ENCODE measurements around the gene RFK. TPM values are rescaled to one million over a fixed set of nuclear protein-coding genes. Genes with fewer than 3 reads are reported as not detected.

Gene RFK
- total RNA-seq, 1 experiment from 2014 or later: 33.2 TPM

DNA sequence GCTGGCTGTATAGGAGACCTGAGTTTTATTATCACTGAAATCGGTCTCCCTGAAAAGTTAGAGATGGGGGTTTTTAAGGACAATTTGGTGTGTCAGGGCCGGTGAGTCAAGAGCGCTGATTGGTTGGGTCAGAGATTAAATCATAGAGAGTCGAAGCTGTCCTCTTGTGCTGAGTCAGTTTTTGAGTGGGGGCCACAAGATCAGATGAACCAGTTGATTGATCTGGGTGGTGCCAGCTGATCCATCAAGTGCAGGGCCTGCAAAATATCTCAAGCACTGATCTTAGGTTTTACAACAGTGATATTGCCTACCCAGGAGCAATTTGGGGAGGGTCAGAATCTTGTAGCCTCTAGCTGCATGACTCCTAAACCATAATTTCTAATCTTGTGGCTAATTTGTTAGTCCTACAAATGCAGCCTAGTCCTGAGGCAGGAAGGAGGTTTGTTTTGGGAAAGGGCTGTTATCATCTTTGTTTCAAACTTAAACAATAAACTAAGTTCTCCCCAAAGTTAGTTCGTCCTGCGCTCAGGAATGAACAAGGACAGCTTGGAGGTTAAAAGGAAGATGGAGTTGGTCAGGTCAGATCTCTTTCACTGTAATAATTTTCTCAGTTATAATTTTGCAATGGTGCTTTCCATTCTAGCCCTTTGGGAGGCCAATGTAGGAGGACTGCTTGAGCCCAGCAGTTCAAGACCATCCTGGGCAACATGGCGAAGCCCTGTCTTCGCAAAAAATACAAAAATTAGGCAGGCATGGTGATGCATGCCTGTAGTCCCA lies 31.6 kb upstream of the RFK start:
- DNase-seq (ENCODE audit: low read depth, low spot score): no peak
- Histone ChIP-seq H3K36me3 (ENCODE audit: control insufficient read depth, insufficient read depth, low read length) (no peaks in the 10 kb centered on the region), H3K27ac (ENCODE audit: low read length) (no peak overlapping the region), H3K27me3 (ENCODE audit: control insufficient read depth, insufficient read depth, low read length) (no peaks in the 10 kb centered on the region), H3K4me3 (ENCODE audit: low read depth in 2 of 2, low read length in 2 of 2) (no peak overlapping the region), H3K4me1 (ENCODE audit: control insufficient read depth, insufficient read depth, low read length) (no peaks in the 10 kb centered on the region), H3K9me3 (ENCODE audit: control insufficient read depth, insufficient read depth, low read depth, low read length) (no peaks in the 10 kb centered on the region)
- ChIA-PET CTCF (no interaction called here), POLR2A (no interaction called here)
- intact Hi-C loops (cut with micrococcal nuclease; ENCODE audit: unreplicated experiment) (no loop called here), in situ Hi-C loops (cut with HindIII; ENCODE audit: low pct_unique_long_range_greater_than_20kb, low sequenced_read_pairs) (no loop called here)
- ATAC-seq: no peak
- TF ChIP-seq, protein P1, sequence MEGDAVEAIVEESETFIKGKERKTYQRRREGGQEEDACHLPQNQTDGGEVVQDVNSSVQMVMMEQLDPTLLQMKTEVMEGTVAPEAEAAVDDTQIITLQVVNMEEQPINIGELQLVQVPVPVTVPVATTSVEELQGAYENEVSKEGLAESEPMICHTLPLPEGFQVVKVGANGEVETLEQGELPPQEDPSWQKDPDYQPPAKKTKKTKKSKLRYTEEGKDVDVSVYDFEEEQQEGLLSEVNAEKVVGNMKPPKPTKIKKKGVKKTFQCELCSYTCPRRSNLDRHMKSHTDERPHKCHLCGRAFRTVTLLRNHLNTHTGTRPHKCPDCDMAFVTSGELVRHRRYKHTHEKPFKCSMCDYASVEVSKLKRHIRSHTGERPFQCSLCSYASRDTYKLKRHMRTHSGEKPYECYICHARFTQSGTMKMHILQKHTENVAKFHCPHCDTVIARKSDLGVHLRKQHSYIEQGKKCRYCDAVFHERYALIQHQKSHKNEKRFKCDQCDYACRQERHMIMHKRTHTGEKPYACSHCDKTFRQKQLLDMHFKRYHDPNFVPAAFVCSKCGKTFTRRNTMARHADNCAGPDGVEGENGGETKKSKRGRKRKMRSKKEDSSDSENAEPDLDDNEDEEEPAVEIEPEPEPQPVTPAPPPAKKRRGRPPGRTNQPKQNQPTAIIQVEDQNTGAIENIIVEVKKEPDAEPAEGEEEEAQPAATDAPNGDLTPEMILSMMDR (IDR thresholded peaks at IDR 0.05): no peak
- TF ChIP-seq TCF7L2 (IDR thresholded peaks at IDR 0.05; ENCODE audit: low read depth, low read length) (no peak), POLR2AphosphoS5 (IDR thresholded peaks at IDR 0.05; ENCODE audit: low read depth, low read length) (no peak), SIN3A (IDR thresholded peaks at IDR 0.05; ENCODE audit: borderline replicate concordance, insufficient read depth, low read depth, low read length) (no peak)
- TF ChIP-seq, protein P2, sequence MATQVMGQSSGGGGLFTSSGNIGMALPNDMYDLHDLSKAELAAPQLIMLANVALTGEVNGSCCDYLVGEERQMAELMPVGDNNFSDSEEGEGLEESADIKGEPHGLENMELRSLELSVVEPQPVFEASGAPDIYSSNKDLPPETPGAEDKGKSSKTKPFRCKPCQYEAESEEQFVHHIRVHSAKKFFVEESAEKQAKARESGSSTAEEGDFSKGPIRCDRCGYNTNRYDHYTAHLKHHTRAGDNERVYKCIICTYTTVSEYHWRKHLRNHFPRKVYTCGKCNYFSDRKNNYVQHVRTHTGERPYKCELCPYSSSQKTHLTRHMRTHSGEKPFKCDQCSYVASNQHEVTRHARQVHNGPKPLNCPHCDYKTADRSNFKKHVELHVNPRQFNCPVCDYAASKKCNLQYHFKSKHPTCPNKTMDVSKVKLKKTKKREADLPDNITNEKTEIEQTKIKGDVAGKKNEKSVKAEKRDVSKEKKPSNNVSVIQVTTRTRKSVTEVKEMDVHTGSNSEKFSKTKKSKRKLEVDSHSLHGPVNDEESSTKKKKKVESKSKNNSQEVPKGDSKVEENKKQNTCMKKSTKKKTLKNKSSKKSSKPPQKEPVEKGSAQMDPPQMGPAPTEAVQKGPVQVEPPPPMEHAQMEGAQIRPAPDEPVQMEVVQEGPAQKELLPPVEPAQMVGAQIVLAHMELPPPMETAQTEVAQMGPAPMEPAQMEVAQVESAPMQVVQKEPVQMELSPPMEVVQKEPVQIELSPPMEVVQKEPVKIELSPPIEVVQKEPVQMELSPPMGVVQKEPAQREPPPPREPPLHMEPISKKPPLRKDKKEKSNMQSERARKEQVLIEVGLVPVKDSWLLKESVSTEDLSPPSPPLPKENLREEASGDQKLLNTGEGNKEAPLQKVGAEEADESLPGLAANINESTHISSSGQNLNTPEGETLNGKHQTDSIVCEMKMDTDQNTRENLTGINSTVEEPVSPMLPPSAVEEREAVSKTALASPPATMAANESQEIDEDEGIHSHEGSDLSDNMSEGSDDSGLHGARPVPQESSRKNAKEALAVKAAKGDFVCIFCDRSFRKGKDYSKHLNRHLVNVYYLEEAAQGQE (IDR thresholded peaks at IDR 0.05; ENCODE audit: insufficient read depth in 1 of 2, low read depth in 2 of 2, low read length in 1 of 2): no peak
- BruUV-seq (replicated peaks): no TSS peak

DNA sequence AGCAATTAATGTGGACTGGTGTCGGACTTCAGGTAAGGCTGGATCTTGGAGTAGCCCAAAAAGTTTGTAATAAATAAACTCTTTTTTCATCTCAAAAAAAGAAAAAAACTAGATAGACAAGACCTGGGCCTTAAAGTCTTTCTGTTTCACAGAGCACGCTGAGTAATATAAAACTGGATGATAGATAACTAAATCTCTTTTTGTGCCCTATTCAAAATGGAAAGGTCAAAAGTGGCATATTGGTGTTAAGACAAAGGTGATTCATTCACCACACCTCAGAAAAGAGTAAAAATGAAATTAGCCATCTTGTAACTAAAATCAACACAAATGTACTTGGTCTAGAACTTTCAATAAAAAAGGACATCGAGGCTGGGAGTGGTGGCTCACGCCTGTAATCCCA lies 30.3 kb upstream of the RFK start:
- Histone ChIP-seq H3K27me3 (ENCODE audit: control insufficient read depth, insufficient read depth, low read length) (no peaks in the 10 kb centered on the region), H3K4me1 (ENCODE audit: control insufficient read depth, insufficient read depth, low read length) (no peaks in the 10 kb centered on the region), H3K36me3 (ENCODE audit: control insufficient read depth, insufficient read depth, low read length) (no peaks in the 10 kb centered on the region), H3K9me3 (ENCODE audit: control insufficient read depth, insufficient read depth, low read depth, low read length) (no peaks in the 10 kb centered on the region), H3K27ac (ENCODE audit: low read length) (no peak overlapping the region), H3K4me3 (ENCODE audit: low read depth in 2 of 2, low read length in 2 of 2) (no peak overlapping the region)
- no TSS peak for BruUV-seq (replicated peaks)
- CTCF ChIA-PET: no interaction called here
- no peak for TF ChIP-seq POLR2AphosphoS5 (IDR thresholded peaks at IDR 0.05; ENCODE audit: low read depth, low read length)
- TF ChIP-seq TCF7L2 (IDR thresholded peaks at IDR 0.05; ENCODE audit: low read depth, low read length): no peak
- TF ChIP-seq, protein P1 (IDR thresholded peaks at IDR 0.05): no peak
- no peak for TF ChIP-seq SIN3A (IDR thresholded peaks at IDR 0.05; ENCODE audit: borderline replicate concordance, insufficient read depth, low read depth, low read length)
- TF ChIP-seq, protein P2 (IDR thresholded peaks at IDR 0.05; ENCODE audit: insufficient read depth in 1 of 2, low read depth in 2 of 2, low read length in 1 of 2): no peak
- intact Hi-C loops (cut with micrococcal nuclease; ENCODE audit: unreplicated experiment): no loop called here
- POLR2A ChIA-PET: no interaction called here
- in situ Hi-C loops (cut with HindIII; ENCODE audit: low pct_unique_long_range_greater_than_20kb, low sequenced_read_pairs): no loop called here
- ATAC-seq: no peak
- no peak for DNase-seq (ENCODE audit: low read depth, low spot score)
